Measurements from ENCODE around the gene AKR1D1.

The AKR1D1 gene, protein sequence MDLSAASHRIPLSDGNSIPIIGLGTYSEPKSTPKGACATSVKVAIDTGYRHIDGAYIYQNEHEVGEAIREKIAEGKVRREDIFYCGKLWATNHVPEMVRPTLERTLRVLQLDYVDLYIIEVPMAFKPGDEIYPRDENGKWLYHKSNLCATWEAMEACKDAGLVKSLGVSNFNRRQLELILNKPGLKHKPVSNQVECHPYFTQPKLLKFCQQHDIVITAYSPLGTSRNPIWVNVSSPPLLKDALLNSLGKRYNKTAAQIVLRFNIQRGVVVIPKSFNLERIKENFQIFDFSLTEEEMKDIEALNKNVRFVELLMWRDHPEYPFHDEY

DNA sequence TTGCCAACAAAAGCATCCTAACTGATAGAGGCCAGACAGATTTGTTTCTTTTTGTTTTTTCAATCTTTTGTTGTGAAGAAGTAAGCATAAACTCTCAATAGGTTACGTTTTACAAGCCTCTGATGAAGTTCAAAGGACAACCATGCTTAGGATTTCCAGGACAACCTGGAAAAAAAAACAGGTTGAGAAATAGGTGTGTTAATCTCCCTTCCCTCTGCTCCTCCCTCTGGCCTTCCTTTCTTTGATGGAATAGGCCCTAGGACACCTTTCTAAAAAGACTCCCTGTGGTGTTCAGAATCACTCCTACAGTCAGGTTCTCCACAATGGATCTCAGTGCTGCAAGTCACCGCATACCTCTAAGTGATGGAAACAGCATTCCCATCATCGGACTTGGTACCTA lies at the start of gene AKR1D1:
TSS of gene AKR1D1 (plus strand) at position 264 of the 400 bp plus-strand sequence. CDS start at position 324, 60 bp downstream.
- no peak within 1 kb of the TSS for H3K4me3 ChIP-seq (ENCODE audit: low read depth, low read length)
- TF ChIP-seq, protein P1, sequence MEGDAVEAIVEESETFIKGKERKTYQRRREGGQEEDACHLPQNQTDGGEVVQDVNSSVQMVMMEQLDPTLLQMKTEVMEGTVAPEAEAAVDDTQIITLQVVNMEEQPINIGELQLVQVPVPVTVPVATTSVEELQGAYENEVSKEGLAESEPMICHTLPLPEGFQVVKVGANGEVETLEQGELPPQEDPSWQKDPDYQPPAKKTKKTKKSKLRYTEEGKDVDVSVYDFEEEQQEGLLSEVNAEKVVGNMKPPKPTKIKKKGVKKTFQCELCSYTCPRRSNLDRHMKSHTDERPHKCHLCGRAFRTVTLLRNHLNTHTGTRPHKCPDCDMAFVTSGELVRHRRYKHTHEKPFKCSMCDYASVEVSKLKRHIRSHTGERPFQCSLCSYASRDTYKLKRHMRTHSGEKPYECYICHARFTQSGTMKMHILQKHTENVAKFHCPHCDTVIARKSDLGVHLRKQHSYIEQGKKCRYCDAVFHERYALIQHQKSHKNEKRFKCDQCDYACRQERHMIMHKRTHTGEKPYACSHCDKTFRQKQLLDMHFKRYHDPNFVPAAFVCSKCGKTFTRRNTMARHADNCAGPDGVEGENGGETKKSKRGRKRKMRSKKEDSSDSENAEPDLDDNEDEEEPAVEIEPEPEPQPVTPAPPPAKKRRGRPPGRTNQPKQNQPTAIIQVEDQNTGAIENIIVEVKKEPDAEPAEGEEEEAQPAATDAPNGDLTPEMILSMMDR (IDR thresholded peaks at IDR 0.05; ENCODE audit: low read depth, low read length) = no peak
- no peak for DNase-seq (ENCODE audit: low read depth, low spot score)
- in situ Hi-C loops (cut with HindIII; ENCODE audit: low sequenced_read_pairs) = no loop called here

DNA sequence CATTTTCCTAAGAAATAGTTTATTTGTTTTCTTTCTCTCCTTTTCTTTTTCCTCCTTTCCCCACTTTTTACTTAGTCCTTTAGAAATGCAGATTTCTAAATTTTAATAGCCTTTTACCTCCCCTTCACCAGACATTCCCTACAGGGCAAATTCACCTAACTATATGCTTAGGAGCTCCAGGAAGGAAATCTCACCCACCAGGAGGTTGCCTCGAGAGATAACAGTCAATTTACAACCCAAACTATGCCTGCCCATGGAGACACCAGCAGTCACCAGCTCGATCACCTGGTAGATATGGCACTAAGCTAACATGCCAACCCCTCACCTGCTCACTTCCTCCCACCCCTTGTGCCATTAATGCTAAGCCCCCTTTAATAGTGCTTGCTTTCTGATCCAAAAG lies 49.2 kb upstream of the AKR1D1 start:
- no peak for DNase-seq (ENCODE audit: low read depth, low spot score)

DNA sequence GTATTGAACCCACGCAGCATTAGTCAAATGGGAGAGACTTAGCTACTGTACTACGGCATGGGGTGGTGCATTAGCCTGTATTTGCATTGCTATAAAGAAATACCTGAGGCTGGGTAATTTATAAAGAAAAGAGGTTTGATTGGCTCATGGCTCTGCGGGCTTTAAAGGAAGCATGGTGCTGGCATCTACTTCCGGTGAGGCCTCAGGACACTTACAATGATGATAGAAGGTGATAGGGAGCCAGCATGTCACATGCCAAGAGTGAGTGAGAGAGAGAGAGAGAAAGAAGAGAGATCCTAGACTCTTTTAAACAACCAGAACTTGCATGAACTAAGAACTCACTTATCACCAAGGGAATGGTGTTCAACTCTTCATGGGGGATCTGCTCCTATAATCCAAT lies 47.1 kb upstream of the AKR1D1 start:
- H3K4me3 ChIP-seq (ENCODE audit: low read depth, low read length) = no peak overlapping the region
- DNase-seq (ENCODE audit: low read depth, low spot score) = no peak
- TF ChIP-seq, protein P1 (IDR thresholded peaks at IDR 0.05; ENCODE audit: low read depth, low read length) = no peak
- in situ Hi-C loops (cut with HindIII; ENCODE audit: low sequenced_read_pairs) = no loop called here

More for the DNA sequence above, 49.2 kb upstream of the AKR1D1 start:
- in situ Hi-C loops (cut with HindIII; ENCODE audit: low sequenced_read_pairs) = no loop called here
- TF ChIP-seq, protein P1 (IDR thresholded peaks at IDR 0.05; ENCODE audit: low read depth, low read length) = no peak
- H3K4me3 ChIP-seq (ENCODE audit: low read depth, low read length) = no peak overlapping the region

DNA sequence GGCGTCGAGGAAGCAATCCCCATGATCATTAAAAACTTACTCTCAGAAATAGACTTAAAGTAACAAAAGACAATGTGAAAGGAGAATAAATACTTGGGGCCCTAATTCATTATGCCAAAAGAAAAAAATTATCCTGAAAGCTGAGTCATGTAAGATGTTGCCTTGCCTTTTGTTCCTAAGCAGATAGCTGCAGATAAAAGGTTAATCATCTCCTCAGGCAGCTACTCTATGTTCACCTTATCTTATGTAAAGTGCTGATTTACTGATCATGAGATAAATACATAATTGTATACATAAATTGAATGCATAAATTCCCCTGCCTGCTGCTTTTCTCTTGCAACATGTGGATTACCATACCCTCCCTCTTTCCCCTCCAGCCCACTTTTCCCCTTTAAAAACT lies 46.3 kb upstream of the AKR1D1 start:
- in situ Hi-C loops (cut with HindIII; ENCODE audit: low sequenced_read_pairs) = no loop called here
- DNase-seq (ENCODE audit: low read depth, low spot score) = no peak
- TF ChIP-seq, protein P1 (IDR thresholded peaks at IDR 0.05; ENCODE audit: low read depth, low read length) = no peak
- H3K4me3 ChIP-seq (ENCODE audit: low read depth, low read length) = no peak overlapping the region

DNA sequence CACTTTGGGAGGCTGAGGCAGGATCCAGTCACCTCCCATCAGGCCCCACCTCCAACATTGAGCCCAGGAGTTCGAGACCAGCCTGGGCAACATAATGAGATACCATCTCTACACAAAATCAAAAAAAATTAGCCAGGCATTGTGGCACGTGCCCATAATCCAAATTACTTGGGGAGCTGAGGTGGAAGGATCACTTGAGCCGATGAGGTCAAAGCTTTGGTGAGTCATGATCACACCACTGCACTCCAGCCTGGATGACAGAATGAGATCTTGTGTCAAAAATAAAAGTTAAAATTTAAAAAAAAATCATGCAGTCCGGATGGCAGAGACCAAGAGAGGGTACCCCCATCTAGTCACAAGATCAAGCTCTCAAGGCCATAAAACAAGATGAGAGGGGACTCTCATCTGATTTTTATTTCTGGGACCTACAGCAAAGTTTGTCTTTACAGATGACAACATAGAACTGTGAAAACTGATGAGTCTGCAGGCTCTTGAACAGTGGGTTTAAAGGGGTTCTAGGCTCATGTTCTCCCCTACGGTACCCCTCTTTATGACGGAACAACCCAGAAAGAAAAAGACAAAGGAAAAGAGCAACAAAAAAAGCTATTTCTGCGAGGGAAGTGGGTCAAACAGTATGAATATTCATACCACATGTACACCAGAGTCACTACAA lies 45.4 kb upstream of the AKR1D1 start:
- in situ Hi-C loops (cut with HindIII; ENCODE audit: low sequenced_read_pairs) = no loop called here

DNA sequence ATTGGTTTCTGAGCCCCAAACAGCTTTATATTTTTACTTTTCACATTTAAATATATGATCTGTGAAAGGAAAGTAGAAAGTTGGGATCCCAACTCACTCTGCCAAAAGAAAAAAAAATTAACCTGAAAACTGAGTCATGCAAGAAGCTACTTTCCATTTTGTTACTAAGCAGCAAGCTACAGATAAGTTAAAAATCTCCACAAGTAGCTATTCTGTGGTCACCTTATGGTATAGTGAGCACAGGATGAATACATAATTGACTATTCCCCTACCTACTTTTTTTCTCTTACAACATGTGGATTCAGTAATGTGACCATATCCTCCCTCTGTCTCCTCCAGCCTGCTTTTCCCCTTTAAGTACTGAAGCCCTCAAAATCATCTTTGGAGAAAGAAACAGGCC lies 44.1 kb upstream of the AKR1D1 start:
- TF ChIP-seq, protein P1 (IDR thresholded peaks at IDR 0.05; ENCODE audit: low read depth, low read length) = no peak
- in situ Hi-C loops (cut with HindIII; ENCODE audit: low sequenced_read_pairs) = no loop called here
- no peak for DNase-seq (ENCODE audit: low read depth, low spot score)
- H3K4me3 ChIP-seq (ENCODE audit: low read depth, low read length) = no peak overlapping the region

More for the DNA sequence above, 45.4 kb upstream of the AKR1D1 start:
- DNase-seq (ENCODE audit: low read depth, low spot score) = no peak
- TF ChIP-seq, protein P1 (IDR thresholded peaks at IDR 0.05; ENCODE audit: low read depth, low read length) = no peak
- no peak overlapping the region for H3K4me3 ChIP-seq (ENCODE audit: low read depth, low read length)

All from astrocyte of the spinal cord (primary cell).